Superior temporal gyrus (tissue), 1 donor: ENCODE measurements around the gene TMEM184B.

Experiments used
- DNase-seq: peaks from one replicate; pipeline ENCODE4 v3.0.0-alpha.2; 2016; ENCODE audit errors: extremely low spot score

Gene TMEM184B

GRCh38 chr22:38308791-38309498 is 36.1 kb upstream of the TMEM184B start:
- no peak for DNase-seq

DNA sequence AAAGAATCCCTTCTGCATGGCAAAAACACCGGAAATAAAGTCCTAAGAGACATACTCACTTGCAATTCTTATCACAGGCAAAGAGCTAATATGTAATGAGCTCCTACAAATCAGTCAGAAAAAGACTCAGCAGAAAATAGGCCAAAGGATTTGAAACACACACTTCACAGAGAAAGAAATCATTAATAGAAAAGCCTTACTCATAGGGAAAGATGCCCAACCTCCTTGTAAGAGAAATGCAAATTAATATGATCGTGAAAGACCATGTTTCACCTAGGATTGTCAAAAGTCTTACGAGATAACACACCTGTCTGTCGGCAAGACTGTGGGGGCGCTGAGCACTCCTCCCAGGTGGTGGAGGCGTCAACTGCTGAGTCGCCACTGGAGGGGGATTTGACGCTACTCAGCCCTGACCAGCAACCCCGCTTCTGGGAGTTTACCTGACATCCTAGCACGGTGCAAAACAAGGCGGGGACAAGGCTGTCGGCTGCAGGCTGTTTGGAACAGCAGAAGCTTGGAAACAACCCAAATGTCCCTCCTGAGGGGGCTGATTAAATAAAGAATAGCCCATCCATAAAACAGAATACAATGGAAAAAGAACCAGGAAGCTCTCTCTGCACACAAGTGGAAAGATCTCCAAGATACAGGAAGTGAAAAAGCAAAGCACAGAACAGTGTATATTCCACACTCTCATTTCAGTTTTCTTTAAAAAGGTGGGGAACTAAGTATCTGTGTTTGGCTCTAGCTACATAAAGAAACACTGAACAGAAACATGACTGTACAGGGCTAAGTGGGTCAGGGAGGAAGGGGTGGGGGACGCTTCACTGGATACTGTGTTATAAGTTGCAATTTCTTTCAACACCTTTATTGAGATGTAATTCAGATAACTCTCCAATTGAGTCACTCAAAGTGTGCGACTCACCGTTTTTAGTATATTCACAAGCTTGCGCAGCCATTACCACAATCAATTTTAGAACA is 33.0 kb upstream of the TMEM184B start:
- peak; percentile 44 for DNase-seq

GRCh38 chr22:38304526-38304925 is 31.7 kb upstream of the TMEM184B start:
- peak; percentile 29 for DNase-seq

DNA sequence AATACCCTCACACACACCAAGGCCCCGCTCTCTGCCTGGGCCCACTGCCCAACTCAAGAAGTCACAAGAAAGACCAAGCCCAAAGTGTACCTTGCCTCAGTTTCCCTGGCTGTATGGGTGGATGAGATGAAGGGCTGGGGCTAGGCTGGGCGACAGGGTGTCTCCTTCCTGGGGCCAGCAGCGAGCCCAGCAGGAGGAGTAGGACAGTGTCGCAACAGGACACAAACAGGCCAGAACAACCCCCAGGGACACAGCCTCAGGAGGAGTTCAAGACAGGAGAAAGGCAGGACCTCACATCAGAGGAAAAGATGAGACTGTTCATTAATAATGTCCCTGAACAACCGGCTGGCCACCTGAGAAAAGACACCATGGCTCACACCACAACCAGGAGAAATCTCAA is 31.2 kb upstream of the TMEM184B start:
- no peak for DNase-seq

DNA sequence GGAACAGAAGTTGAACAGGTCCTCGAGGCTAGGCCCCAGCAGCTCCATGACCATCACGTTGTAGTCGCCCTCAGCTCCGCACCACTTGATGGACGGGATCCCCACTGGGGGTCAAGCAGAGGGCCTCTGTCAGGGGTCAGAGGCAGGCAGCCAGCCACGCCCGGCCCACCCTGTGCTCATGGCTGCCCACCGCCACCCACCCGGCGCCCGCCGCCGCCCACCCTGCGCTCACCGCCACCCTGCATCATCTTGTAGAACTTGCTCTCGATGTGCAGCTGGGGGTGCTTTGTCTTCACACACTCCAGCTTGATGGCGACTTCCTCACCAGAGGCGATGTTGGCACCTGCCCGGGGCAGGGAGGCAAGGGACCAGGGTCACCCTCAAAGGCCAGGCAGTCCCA is 30.1 kb upstream of the TMEM184B start:
- DNase-seq, result no peak

GRCh38 chr22:38300946-38301345 is 28.1 kb upstream of the TMEM184B start:
- no peak for DNase-seq

- DNase-seq, result no peak
Observed at GRCh38 chr22:38300197-38300945, 27.6 kb upstream of the TMEM184B start.

- DNase-seq, result no peak
Observed at GRCh38 chr22:38299770-38300102, 26.9 kb upstream of the TMEM184B start.

DNA sequence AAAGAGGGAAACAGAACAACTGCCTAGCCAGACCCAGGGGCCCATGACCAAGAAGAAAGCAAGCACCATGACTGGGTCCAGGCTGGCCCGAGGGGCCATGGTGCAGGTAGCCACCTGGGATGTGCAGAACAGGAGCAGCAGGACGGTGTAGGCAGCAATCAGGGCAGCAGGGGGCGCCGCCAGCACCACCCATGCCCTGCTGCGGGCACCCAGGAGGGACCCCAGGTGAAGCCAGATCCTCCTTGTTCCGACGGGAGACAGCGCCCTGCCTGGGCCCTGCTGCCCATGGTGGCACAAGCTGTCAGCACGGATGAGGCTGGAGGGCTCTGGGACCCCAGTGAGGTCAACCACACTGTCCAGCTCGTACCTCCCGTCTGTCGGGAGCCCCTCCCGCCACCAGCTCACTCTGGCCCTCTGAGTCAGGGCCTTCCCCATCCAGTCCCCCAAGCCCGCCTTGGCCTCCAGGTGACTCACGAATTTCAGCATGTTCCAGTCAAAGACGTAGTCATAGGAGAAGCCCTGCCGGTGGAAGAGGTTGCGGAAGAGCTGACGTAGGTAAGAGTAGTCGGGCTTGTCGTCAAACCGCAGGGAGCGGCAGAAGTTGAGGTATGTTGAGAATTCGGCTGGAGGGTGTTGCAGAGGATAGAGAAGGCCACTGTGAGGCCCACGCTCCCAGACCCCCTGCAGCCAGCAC is 25.6 kb upstream of the TMEM184B start:
- DNase-seq, result no peak

GRCh38 chr22:38296372-38296771 is 23.6 kb upstream of the TMEM184B start:
- DNase-seq, result no peak

DNA sequence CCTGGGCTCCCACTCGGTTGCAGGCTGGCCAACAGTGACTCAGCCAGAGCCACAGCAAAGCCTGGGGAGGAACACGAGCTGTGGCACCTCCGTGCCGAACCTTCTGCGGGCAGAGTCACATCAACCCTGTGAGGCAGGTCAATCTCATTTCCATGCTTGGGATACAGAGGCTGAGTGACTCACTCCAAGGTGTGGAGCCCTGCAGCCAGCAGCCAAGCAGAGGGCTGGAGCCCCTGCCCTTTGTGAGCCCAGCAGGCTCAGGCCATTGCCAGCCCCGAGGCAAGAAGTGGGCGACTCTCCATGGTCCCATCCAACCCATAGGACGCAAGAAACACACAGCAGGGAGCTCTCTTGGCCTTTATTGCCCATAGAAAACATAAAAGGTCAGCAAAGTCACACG is 23.1 kb upstream of the TMEM184B start:
- no peak for DNase-seq

- no peak for DNase-seq
Observed at GRCh38 chr22:38295339-38295738, 22.5 kb upstream of the TMEM184B start.

GRCh38 chr22:38294193-38294592 is 21.4 kb upstream of the TMEM184B start:
- DNase-seq, result no peak

DNA sequence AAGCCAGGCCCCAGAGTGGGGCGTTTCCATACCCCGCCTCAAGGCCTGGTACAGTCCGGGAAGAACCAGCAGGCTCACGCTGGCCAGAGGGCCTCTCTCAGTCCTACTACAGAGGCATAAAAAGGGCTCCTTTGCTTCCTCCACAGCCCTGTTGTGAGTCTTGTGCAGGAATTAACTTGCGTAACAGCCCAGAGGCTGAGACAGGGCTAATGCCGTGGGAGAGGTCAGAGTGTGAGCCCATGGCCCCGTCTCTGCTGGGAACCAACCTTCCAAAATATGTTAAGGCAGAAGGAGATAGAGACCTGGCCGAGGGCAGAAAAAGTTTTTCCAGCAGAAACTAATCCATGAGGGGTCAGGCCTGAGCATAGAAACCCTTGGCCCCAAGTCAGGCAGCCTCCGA is 19.9 kb upstream of the TMEM184B start:
- no peak for DNase-seq

- no peak for DNase-seq
Observed at GRCh38 chr22:38291201-38291777, 18.5 kb upstream of the TMEM184B start.

DNA sequence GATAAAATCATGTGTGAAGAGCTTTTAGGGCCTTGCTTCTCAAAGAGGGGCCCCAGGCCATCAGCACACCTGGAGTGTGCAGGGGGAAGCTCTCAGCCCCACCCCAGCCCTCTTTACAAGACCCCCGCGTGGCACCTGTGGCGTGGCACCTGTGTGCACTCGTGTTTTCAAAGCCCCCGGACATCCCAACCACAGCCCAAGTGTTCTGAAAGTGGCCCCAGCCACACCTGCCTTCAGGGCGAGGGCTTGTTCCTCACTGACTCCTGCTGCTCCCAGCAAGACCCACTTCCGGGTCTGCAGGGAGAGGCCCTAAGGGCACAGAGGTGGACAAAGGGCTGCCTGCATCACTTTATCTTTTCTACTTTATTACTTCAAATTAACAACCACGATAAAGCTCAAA is 17.5 kb upstream of the TMEM184B start:
- no peak for DNase-seq

GRCh38 chr22:38289583-38290082 is 16.8 kb upstream of the TMEM184B start:
- DNase-seq, result no peak

GRCh38 chr22:38286915-38287669 is 14.3 kb upstream of the TMEM184B start:
- DNase-seq, result no peak

- no peak for DNase-seq
Observed at GRCh38 chr22:38285018-38285417, 12.2 kb upstream of the TMEM184B start.

- DNase-seq, result no peak
Observed at GRCh38 chr22:38284042-38284402, 11.2 kb upstream of the TMEM184B start.

DNA sequence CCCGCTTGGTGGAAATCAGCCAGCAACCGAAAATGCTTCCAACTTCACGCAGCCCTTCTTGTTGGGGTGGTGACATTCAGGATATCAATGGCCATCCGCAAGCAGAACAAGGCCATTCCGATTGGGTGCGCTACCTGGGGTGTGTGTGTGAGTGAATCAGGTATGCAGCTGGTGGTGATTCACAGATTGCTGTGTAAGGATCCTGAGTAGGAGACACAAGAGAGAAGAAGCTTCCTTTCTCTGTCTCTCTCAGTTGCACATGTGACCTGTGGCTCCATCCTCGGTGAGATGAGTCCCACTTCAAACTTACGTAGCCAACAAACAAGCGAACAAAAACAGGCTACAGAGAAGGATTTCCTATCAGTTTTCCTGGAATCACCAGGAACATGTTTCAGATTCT is 9.6 kb upstream of the TMEM184B start:
- no peak for DNase-seq
